ENCODE data around the gene TBC1D10A. TPM values are rescaled to one million over a fixed set of nuclear protein-coding genes. Genes with fewer than 3 reads are reported as not detected.

TBC1D10A gene
- polyA plus RNA-seq, 1 of the 3 experiments (the other 2 are of a cell fraction), result 15.3 TPM

GRCh38 chr22:30333707-30334087 is 7.0 kb upstream of the TBC1D10A start:
- Histone ChIP-seq H3F3A (replicated peaks; ENCODE audit: insufficient read depth) (peaks cover 17% of the 10 kb centered on the region), H2AFZ (ENCODE audit: low read depth) (no peak overlapping the region), H3K27me3 (ENCODE audit: insufficient read depth) (no peaks in the 10 kb centered on the region), H3K36me3 (replicated peaks in 1 of 2; ENCODE audit: control insufficient read depth in 1 of 2, insufficient read depth in 2 of 2, low read length in 1 of 2) (peaks cover 46 to 70% of the 10 kb centered on the region in 2 experiments), H3K4me2 (no peak overlapping the region), H3K9me2 (no peaks in the 10 kb centered on the region), H3K27ac (ENCODE audit: low read depth in 2 of 2, low read length in 1 of 2) (no peak overlapping the region), H3K9me3 (no peaks in the 10 kb centered on the region), H3K4me1 (ENCODE audit: control insufficient read depth in 1 of 2, insufficient read depth in 2 of 2, low read depth in 1 of 2, low read length in 1 of 2) (no peaks in the 10 kb centered on the region), H3K9ac (no peak overlapping the region), H3K4me3 (ENCODE audit: low read depth in 2 of 2, low read length in 1 of 2) (no peak overlapping the region), H4K20me1 (ENCODE audit: insufficient read depth) (no peaks in the 10 kb centered on the region), H3K79me2 (ENCODE audit: insufficient read depth) (no peaks in the 10 kb centered on the region)
- TF ChIP-seq CHD2 (IDR thresholded peaks at IDR 0.05; ENCODE audit: low read length, partially characterized antibody) (no peak), EP300 (IDR thresholded peaks at IDR 0.05; ENCODE audit: borderline replicate concordance in 1 of 2, low read depth in 1 of 2, low read length in 1 of 2) (no peak), RXRA (IDR thresholded peaks at IDR 0.05; ENCODE audit: borderline replicate concordance, low read depth) (no peak), ZBTB33 (IDR thresholded peaks at IDR 0.05; ENCODE audit: borderline replicate concordance, low read depth) (no peak), PBX3 (IDR thresholded peaks at IDR 0.05) (no peak), MXI1 (IDR thresholded peaks at IDR 0.05; ENCODE audit: low read depth, low read length) (no peak), GABPA (IDR thresholded peaks at IDR 0.05; ENCODE audit: low read depth) (no peak), EZH2phosphoT487 (IDR thresholded peaks at IDR 0.05; ENCODE audit: borderline replicate concordance, low read depth) (no peak), JUND (IDR thresholded peaks at IDR 0.05) (no peak), IRF3 (IDR thresholded peaks at IDR 0.05; ENCODE audit: low read depth, low read length) (no peak), GATA2 (CRISPR knock-in tag; IDR thresholded peaks at IDR 0.05) (no peak), NRF1 (IDR thresholded peaks at IDR 0.05; ENCODE audit: low read depth, low read length) (no peak), MAX (IDR thresholded peaks at IDR 0.05; ENCODE audit: low read depth) (no peak), USF2 (IDR thresholded peaks at IDR 0.05; ENCODE audit: borderline replicate concordance, low read depth, low read length) (no peak), SMC3 (IDR thresholded peaks at IDR 0.05; ENCODE audit: low read depth, low read length) (no peak), CTCF (IDR thresholded peaks at IDR 0.05) (no peak), RAD21 (IDR thresholded peaks at IDR 0.05; ENCODE audit: low read length) (no peak), FOSL2 (IDR thresholded peaks at IDR 0.05; ENCODE audit: borderline replicate concordance, low read depth) (no peak), REST (IDR thresholded peaks at IDR 0.05; ENCODE audit: low read depth, low read length) (no peak), FOXJ3 (CRISPR knock-in tag; IDR thresholded peaks at IDR 0.05) (no peak)
- WGBS (ENCODE audit: low lambda C conversion rate), result 100% methylated on average over 3 of the region's 3 CpGs
- no peak for DNase-seq
- ChIA-PET POLR2A (no interaction called here), CTCF (no interaction called here)
